K562 (cell line): Measurements from ENCODE around the gene RHOF. TPM values are rescaled to one million over a fixed set of nuclear protein-coding genes. Genes with fewer than 3 reads are reported as not detected.

Source experiments
- BRD9 ChIP-seq: fragments of 450-650 bp; IDR thresholded peaks from 2 replicates; pipeline ENCODE4 v1.6.1; 2018; ENCODE audit warnings: low read depth; ENCODE audit not compliant: partially characterized antibody
- MYC ChIP-seq, 2 experiments: fragments of 250-450 bp in 1 of 2; sonication (Bioruptor Pico) in 1 of 2; IDR thresholded peaks; 2 replicates each; pipeline versions ENCODE4 v1.5.1 to v1.6.1; 2012 to 2021; ENCODE audit warnings: low read depth in 2 of 2, borderline replicate concordance in 1 of 2, improper control_type of control experiment in 1 of 2, low read length in 1 of 2, mild to moderate bottlenecking in 1 of 2, moderate library complexity in 1 of 2
- PHB2 ChIP-seq: fragments of 450-650 bp; IDR thresholded peaks from 2 replicates; pipeline ENCODE4 v1.6.1; 2017; ENCODE audit warnings: low read depth
- SAFB2 ChIP-seq: fragments of 200-400 bp; formaldehyde crosslinking; IDR thresholded peaks from 2 replicates; pipeline ENCODE4 v1.6.1; 2018; ENCODE audit warnings: borderline replicate concordance, low read length, low read depth, moderate library complexity; ENCODE audit not compliant: severe bottlenecking
- SIN3A ChIP-seq, 2 experiments: fragments of 150-350 bp in 1 of 2; IDR thresholded peaks; 2 replicates each; pipeline ENCODE4 v1.6.1; 2011 to 2016; ENCODE audit warnings: borderline replicate concordance in 2 of 2, low read depth in 2 of 2, low read length in 2 of 2, mild to moderate bottlenecking in 2 of 2, moderate library complexity in 2 of 2; ENCODE audit not compliant: control insufficient read depth in 1 of 2
- TBP ChIP-seq: optimal IDR thresholded peaks from 2 replicates; pipeline ENCODE3; 2011; ENCODE audit warnings: low read depth, low read length, improper control_type of control experiment
- ZBED1 ChIP-seq: IDR thresholded peaks from 2 replicates; pipeline ENCODE4 v1.6.1; 2014
- ZNF197 ChIP-seq: fragments of 200-800 bp; sonication (Bioruptor generic); IDR thresholded peaks from 2 replicates; pipeline ENCODE4 v1.6.1; 2016; ENCODE audit warnings: low read depth, missing genetic modification characterization, missing compliant biosample characterization
- polyA plus RNA-seq, 8 experiments: library from polyadenylated mRNA; depleted of rRNA in 4 of 8; stranded (reverse) in 5 of 8; unstranded in 3 of 8; fragments of >200 nt; fragmentation: Nextera tagmentation in 2 of 8; fragmentation: Illumina TruSeq in 1 of 8; extraction: Ambion mirVana in 2 of 8; extraction: Trizol in 1 of 8; gene quantifications; 2 replicates each; pipeline versions ENCODE4 v1.2.1 to v1.2.3, GENCODE V29; 2011 to 2014; ENCODE audit warnings: inconsistent platforms in 1 of 8, missing spikeins in 1 of 8
- total RNA-seq, 7 experiments: library from RNA; depleted of rRNA in 6 of 7; stranded (reverse); fragments of >200 nt in 6 of 7; fragmentation: Illumina TruSeq in 2 of 7; extraction: Trizol in 2 of 7; gene quantifications; 2 replicates each; pipeline versions ENCODE4 v1.2.1 to v1.2.3, GENCODE V29; 2011 to 2021; ENCODE audit warnings: low replicate concordance in 1 of 7
- TF ChIP-seq, protein P1 (sequence below), 2 experiments: fragments of 450-650 bp; IDR thresholded peaks; 2 replicates each; pipeline ENCODE4 v1.6.1; 2016
- TF ChIP-seq, protein P2 (sequence below), 2 experiments: fragments of 200-800 bp in 1 of 2; sonication (Bioruptor generic) in 1 of 2; sonication (generic) in 1 of 2; formaldehyde crosslinking in 1 of 2; IDR thresholded peaks in 1 of 2; conservative IDR thresholded peaks in 1 of 2; 2 replicates each; pipeline versions ENCODE4 v1.5.0 to v1.6.1; 2016 to 2020; ENCODE audit warnings: missing compliant biosample characterization in 1 of 2, missing genetic modification characterization in 1 of 2, missing genetic modification reagents in 1 of 2
- TF ChIP-seq, protein P3 (sequence below): sonication (generic); formaldehyde crosslinking; IDR thresholded peaks from 2 replicates; pipeline ENCODE4 v1.8.0; 2022; ENCODE audit warnings: missing genetic modification reagents, mild to moderate bottlenecking, moderate library complexity, borderline replicate concordance
- TF ChIP-seq, protein P4 (sequence below): fragments of 450-650 bp; formaldehyde crosslinking; conservative IDR thresholded peaks from 2 replicates; pipeline ENCODE4 v1.4.0; 2022; ENCODE audit warnings: mild to moderate bottlenecking, missing genetic modification characterization
- TF ChIP-seq, protein P5 (sequence below): fragments of 450-650 bp; formaldehyde crosslinking; IDR thresholded peaks from 2 replicates; pipeline ENCODE4 v1.4.0; 2022; ENCODE audit warnings: missing genetic modification characterization

The RHOF gene
- total and polyA plus RNA-seq, 9 of the 15 experiments (the other 6 are each of a cell fraction or from before 2014, with no cell fraction given), result 0.13 to 10.1 (median 4.0) TPM

DNA sequence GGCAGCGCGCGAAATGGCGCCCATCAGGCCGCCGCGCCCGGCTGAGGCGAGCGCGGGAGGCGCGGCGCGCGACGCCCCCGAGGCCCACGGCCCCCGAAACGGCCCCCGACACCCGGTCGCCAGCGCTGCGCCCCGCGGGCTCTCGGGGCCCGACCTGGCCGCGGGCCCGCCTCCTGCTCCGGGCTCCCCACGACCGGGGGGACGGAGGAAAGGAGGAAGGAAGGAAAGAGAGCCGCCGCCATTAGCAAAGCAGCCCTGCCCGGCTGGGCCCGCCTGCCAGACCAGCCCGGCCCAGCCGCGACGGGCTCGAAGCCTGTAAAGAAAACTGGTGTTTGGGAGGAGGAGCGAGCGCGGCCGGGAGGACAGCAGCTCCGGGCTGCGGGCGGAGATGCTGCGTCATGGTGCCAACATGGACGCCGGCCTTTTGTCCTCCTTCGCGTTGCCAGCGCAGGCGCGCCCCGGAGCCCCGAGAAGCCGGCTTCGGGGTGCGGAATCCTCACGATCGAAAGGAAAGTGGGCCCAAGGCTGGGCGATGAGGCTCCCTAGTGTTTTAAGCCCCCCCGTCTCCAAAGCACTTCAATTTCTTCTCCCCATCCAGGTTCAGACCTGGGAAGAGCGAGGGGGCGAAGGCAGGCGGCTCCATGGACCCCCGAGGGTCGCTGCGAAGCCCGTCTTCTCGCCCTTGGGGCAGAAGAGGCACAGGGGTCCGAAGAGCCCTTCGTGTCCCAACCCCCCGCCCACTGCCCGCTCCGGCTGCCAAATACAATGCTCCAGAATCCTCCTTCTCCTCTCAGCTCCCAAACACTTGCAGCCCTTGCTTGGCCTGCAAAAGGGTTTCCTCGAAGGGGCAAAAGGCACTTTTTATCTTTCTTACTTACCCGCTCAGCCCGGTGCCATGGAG is 7.5 kb upstream of the RHOF start (continued):
- TF ChIP-seq, protein P1, sequence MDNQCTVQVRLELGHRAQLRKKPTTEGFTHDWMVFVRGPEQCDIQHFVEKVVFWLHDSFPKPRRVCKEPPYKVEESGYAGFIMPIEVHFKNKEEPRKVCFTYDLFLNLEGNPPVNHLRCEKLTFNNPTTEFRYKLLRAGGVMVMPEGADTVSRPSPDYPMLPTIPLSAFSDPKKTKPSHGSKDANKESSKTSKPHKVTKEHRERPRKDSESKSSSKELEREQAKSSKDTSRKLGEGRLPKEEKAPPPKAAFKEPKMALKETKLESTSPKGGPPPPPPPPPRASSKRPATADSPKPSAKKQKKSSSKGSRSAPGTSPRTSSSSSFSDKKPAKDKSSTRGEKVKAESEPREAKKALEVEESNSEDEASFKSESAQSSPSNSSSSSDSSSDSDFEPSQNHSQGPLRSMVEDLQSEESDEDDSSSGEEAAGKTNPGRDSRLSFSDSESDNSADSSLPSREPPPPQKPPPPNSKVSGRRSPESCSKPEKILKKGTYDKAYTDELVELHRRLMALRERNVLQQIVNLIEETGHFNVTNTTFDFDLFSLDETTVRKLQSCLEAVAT (IDR thresholded peaks at IDR 0.05), result peak; percentile 7 to 73; a peak in 3 of 4 replicates
- TF ChIP-seq BRD9 (peak; percentile 69), SAFB2 (no peak), ZBED1 (peak; percentile 64; the same call in 1 of the 2 replicates), TBP (peak; percentile 75), ZNF197 (0 out of 2 replicates have a peak, but pooled peaks have one; percentile 48), MYC (IDR thresholded peaks at IDR 0.05; ENCODE audit: low read depth, low read length) (peak; percentile 65), MYC (CRISPR knock-in tag; IDR thresholded peaks at IDR 0.05; ENCODE audit: borderline replicate concordance, low read depth) (peak; percentile 53; the same call in 1 of the 2 replicates), SIN3A (IDR thresholded peaks at IDR 0.05; ENCODE audit: borderline replicate concordance in 2 of 2, control insufficient read depth in 1 of 2, low read depth in 2 of 2, low read length in 2 of 2) (peak in 1 of 2 experiments; percentile 11; a peak in 1 of 4 replicates), PHB2 (no peak)
- TF ChIP-seq, protein P2, sequence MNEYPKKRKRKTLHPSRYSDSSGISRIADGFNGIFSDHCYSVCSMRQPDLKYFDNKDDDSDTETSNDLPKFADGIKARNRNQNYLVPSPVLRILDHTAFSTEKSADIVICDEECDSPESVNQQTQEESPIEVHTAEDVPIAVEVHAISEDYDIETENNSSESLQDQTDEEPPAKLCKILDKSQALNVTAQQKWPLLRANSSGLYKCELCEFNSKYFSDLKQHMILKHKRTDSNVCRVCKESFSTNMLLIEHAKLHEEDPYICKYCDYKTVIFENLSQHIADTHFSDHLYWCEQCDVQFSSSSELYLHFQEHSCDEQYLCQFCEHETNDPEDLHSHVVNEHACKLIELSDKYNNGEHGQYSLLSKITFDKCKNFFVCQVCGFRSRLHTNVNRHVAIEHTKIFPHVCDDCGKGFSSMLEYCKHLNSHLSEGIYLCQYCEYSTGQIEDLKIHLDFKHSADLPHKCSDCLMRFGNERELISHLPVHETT (CRISPR knock-in tag; conservative IDR thresholded peaks at IDR 0.05 in 1 of 2, IDR thresholded peaks at IDR 0.05 in 1 of 2), result peak in 1 of 2 experiments; percentile 46; a peak in 2 of 4 replicates
- TF ChIP-seq, protein P3, sequence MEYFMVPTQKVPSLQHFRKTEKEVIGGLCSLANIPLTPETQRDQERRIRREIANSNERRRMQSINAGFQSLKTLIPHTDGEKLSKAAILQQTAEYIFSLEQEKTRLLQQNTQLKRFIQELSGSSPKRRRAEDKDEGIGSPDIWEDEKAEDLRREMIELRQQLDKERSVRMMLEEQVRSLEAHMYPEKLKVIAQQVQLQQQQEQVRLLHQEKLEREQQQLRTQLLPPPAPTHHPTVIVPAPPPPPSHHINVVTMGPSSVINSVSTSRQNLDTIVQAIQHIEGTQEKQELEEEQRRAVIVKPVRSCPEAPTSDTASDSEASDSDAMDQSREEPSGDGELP (CRISPR knock-in tag), result peak; percentile 44; the same call in 1 of the 2 replicates
- TF ChIP-seq, protein P4, sequence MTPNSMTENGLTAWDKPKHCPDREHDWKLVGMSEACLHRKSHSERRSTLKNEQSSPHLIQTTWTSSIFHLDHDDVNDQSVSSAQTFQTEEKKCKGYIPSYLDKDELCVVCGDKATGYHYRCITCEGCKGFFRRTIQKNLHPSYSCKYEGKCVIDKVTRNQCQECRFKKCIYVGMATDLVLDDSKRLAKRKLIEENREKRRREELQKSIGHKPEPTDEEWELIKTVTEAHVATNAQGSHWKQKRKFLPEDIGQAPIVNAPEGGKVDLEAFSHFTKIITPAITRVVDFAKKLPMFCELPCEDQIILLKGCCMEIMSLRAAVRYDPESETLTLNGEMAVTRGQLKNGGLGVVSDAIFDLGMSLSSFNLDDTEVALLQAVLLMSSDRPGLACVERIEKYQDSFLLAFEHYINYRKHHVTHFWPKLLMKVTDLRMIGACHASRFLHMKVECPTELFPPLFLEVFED (CRISPR knock-in tag), result 0 out of 2 replicates have a peak, but pooled peaks have one; percentile 4
- TF ChIP-seq, protein P5, sequence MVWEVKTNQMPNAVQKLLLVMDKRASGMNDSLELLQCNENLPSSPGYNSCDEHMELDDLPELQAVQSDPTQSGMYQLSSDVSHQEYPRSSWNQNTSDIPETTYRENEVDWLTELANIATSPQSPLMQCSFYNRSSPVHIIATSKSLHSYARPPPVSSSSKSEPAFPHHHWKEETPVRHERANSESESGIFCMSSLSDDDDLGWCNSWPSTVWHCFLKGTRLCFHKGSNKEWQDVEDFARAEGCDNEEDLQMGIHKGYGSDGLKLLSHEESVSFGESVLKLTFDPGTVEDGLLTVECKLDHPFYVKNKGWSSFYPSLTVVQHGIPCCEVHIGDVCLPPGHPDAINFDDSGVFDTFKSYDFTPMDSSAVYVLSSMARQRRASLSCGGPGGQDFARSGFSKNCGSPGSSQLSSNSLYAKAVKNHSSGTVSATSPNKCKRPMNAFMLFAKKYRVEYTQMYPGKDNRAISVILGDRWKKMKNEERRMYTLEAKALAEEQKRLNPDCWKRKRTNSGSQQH (CRISPR knock-in tag), result no peak
